SJSA1 (cell line): ENCODE results near the gene DBF4B. TPM values are rescaled to one million over a fixed set of nuclear protein-coding genes. Genes with fewer than 3 reads are reported as not detected.

ENCODE experiments used
- DNase-seq, 2 experiments: peaks; one replicate each; pipeline ENCODE4 v3.0.0-alpha.2; 2015 to 2020; ENCODE audit warnings: low spot score in 2 of 2, low read depth in 1 of 2
- H3K27ac ChIP-seq: fragments of 250-450 bp; sonication (Bioruptor Pico); 2 replicates; pipeline ENCODE4 v1.5.1; 2020; ENCODE audit warnings: mild to moderate bottlenecking, moderate library complexity
- H3K27me3 ChIP-seq: fragments of 250-450 bp; sonication (Bioruptor Pico); replicated peaks from 2 replicates; pipeline ENCODE4 v1.5.1; 2020; ENCODE audit warnings: mild to moderate bottlenecking, moderate library complexity
- H3K36me3 ChIP-seq: fragments of 250-450 bp; sonication (Bioruptor Pico); 2 replicates; pipeline ENCODE4 v1.5.1; 2020; ENCODE audit warnings: mild to moderate bottlenecking
- H3K4me1 ChIP-seq: fragments of 250-450 bp; sonication (Bioruptor Pico); replicated peaks from 2 replicates; pipeline ENCODE4 v1.6.1; 2021; ENCODE audit warnings: mild to moderate bottlenecking
- H3K4me3 ChIP-seq: fragments of 250-450 bp; sonication (Bioruptor Pico); 2 replicates; pipeline ENCODE4 v1.5.1; 2020; ENCODE audit warnings: mild to moderate bottlenecking
- H3K9me3 ChIP-seq: fragments of 250-450 bp; sonication (Bioruptor Pico); replicated peaks from 2 replicates; pipeline ENCODE4 v1.5.1; 2020; ENCODE audit warnings: mild to moderate bottlenecking
- total RNA-seq: library from RNA; depleted of rRNA; stranded (reverse); fragments of >200 nt; shearing (Covaris generic); gene quantifications from 2 replicates; pipeline ENCODE4 v1.2.3, GENCODE V29; 2014; rRNA removed

DBF4B gene
- total RNA-seq, 1 experiment from 2014 or later = 21.0 TPM

DNA sequence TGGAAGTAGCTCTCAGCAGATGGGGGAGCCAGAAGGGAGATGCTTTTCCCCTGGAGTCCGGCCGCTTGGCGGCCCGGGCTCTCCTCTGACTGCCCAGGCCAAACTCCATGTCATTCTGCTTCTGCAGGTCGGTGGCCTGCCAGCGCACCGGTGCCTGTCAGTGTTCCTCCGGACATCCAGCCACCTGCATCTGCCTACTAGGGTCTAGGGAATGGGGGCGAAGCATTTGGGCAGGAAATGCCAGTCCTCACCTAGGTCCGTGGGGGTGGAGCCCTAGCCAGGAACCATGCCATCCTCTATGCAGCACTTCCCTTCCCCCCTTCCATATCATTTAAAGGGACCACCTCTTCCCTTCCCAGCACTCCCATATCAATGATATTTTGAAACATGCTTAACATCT is 87.5 kb downstream of the DBF4B start:
- Histone ChIP-seq H3K9me3 (no peaks in the 10 kb centered on the region), H3K4me1 (peaks cover 67% of the 10 kb centered on the region), H3K27ac (peak overlapping the region; percentile 92), H3K36me3 (peaks cover 52% of the 10 kb centered on the region), H3K27me3 (no peaks in the 10 kb centered on the region), H3K4me3 (no peak overlapping the region)
- peak in 1 of 2 experiments; percentile 45 for DNase-seq

GRCh38 chr17:44796731-44797130 is 88.3 kb downstream of the DBF4B start:
- Histone ChIP-seq H3K27me3 (no peaks in the 10 kb centered on the region), H3K36me3 (peaks cover 60% of the 10 kb centered on the region), H3K9me3 (no peaks in the 10 kb centered on the region), H3K4me1 (peaks cover 67% of the 10 kb centered on the region), H3K4me3 (no peak overlapping the region; the same call in 1 of the 2 replicates), H3K27ac (0 out of 2 replicates have a peak overlapping the region, but pooled peaks have one; percentile 92)
- no peak for DNase-seq

- Histone ChIP-seq H3K27me3 (no peaks in the 10 kb centered on the region), H3K4me1 (peaks cover 56% of the 10 kb centered on the region), H3K4me3 (peak overlapping the region; percentile 17), H3K27ac (peak overlapping the region; percentile 45), H3K9me3 (no peaks in the 10 kb centered on the region), H3K36me3 (peaks cover 69% of the 10 kb centered on the region)
- DNase-seq = peak; percentile 60 to 74
Observed at GRCh38 chr17:44797802-44798201, 89.3 kb downstream of the DBF4B start.

- Histone ChIP-seq H3K4me3 (no peak overlapping the region), H3K27ac (peak overlapping the region; percentile 45), H3K4me1 (peaks cover 52% of the 10 kb centered on the region), H3K36me3 (peaks cover 73% of the 10 kb centered on the region), H3K9me3 (no peaks in the 10 kb centered on the region), H3K27me3 (no peaks in the 10 kb centered on the region)
- no peak for DNase-seq
Observed at GRCh38 chr17:44798356-44798755, 89.9 kb downstream of the DBF4B start.

Other genes starting within 250 kb of the DBF4B start
- gene GPATCH8, start 205.3 kb upstream of the DBF4B start, total RNA-seq = 5.6 and 22.7 TPM in 2 replicates
- 17.5 and 21.9 TPM in 2 replicates for gene FZD2, start 151.2 kb upstream of the DBF4B start, total RNA-seq
- gene MEIOC, start 52.2 kb upstream of the DBF4B start, total RNA-seq = 0.13 TPM in 1 of 2 replicates, not detected in the other
- 66.7 and 67.0 TPM in 2 replicates for gene CCDC43, start 18.9 kb upstream of the DBF4B start, total RNA-seq
- 0.13 and 4.4 TPM in 2 replicates for gene ADAM11, start 50.3 kb downstream of the DBF4B start, total RNA-seq
- 36.4 and 53.4 TPM in 2 replicates for gene GJC1, start 121.6 kb downstream of the DBF4B start, total RNA-seq
- gene HIGD1B, start 139.2 kb downstream of the DBF4B start, total RNA-seq = not detected in 2 replicates
- gene EFTUD2, start 190.8 kb downstream of the DBF4B start, total RNA-seq = 158 and 179 TPM in 2 replicates
- not detected in 2 replicates for gene GFAP, start 206.8 kb downstream of the DBF4B start, total RNA-seq
- gene KIF18B, start 239.1 kb downstream of the DBF4B start, total RNA-seq = 7.8 and 14.0 TPM in 2 replicates